SKM-1 treated with dmso at 0.1 percent for 144 hours (cell line): ENCODE measurements around the gene NTRK3.
A peak's percentile ranks its signal among the peaks of the same experiment; 100 is the strongest.

Experiments
- DNase-seq: peaks from one replicate; lab custom pipeline; 2025; ENCODE audit not compliant: unreplicated experiment; lab: John Stamatoyannopoulos, UW

Gene NTRK3

DNA sequence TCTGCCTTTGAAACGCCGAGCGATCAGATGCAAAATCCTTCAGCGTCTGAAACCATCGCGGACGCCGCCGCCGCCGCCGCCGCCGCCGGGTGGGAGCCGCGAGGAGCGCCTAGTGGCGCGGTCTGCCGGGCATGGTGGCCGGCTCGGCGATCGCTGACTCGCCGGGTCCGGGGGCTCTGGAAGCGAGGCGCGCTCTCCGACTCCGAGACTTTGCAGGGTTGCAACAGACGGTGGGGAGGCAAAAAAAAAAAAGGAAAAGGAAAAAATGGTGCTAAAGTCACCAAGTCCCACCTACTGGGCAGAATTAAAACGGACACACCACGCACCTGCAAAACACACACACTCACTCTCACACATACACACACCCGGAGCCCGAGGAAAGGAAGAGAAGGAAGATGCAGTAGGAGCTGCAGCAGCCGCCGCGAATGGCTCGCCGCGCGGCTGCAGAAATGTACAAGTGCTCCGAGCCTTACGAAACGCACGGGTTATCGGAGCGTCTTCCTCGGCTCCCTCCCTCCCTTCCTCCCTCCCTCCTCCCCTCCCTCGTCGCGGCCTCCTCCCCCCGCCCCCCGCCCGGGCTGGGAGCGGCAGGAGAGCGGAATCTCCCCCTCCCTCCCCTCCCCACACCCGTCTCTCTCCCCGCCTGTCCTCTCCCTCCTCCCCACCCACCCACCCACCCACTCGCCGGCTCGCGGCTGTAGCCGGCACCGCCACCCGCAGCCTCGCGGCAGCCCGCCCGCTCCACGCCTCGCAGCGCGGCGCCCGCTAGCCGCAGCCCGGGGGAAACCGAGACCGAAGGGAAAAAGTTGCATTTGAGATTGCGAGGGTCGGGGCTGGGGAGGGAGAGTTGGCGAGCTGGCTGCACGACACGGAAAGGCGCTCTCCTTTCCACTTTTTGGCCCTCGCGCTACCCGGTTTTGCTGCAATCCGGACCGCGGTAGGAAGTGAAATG is at the start of gene NTRK3:
TSS of gene NTRK3 (minus strand) at position 461 of the 952 bp plus-strand sequence. CDS start 586 bp downstream, outside the sequence.
- DNase-seq: peak; percentile 32

DNA sequence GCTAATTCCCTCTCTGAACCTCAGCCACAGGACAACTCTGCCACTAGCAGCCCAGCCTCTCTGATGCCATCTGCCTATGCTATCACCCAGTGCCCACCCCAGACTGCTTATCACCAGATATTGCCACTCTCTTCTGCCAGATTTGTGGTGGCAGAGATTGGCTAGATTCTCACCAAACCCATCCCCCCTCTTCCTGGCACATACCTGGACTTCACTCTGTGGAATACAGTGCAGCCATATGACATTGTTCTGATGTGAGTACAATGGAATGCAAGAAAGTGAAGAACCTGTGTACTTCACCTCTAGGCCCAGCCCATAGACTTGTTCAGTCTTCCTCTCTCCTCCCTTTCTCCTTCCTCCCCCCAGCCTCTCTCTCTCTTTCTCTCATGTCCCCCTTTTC is 46.9 kb upstream of the NTRK3 start:
- no peak for DNase-seq

DNA sequence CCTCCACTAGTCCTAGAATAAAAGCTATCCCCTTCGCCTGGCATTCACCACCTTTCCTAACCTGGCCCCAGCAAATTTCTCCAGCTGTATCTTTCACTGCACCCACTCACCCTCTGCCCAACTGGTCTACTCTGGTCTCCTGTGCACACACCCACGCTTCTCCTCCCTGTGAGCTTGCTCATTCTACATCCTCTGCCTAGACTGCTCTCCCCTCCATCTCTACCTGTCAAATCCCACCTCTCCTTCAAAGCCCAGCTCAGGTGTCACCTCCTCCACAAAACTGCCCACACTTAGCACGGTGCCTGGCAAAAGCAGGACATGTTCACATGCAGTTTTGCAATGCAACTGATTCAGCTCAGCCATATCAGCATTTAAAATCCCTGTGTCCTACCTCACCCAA is 45.8 kb upstream of the NTRK3 start:
- DNase-seq: no peak

DNA sequence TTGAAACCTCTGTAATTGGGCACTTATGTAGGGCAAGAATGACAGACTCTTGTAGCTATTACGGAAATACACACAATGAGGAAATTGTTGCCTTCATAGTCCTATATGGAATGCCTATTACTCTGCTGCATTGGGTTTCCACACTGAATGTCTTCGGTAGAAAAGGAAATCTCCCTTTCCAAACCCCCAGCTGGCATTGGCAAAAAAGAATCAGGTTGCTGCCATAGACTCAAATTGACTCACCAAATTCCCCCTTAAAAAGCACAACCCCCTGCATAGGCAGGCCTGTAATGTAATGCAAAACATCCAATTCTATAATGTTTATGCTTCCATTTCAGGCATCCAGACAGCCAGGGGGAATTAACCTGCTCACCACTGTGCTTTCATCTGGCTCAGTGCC is 44.8 kb upstream of the NTRK3 start:
- no peak for DNase-seq

DNA sequence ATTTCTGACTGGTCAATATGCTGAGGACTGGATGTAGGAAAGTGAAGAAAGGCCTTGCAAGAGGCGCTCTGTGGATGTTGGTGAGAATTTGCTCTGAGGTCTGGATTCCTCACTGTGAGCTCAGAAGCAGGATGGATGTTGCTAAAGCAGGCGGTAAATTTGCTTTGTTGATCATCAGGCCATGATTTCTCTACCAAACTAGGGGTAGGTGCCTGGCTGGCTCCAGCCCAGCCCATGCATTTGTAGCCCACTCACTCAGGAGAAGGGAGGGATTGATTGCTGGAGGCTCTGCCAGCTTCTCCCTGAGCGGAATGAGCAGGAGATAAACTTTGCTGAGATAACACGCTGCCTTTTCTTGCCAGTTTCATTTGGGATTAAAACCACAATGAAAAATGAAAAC is 44.3 kb upstream of the NTRK3 start:
- DNase-seq: no peak

DNA sequence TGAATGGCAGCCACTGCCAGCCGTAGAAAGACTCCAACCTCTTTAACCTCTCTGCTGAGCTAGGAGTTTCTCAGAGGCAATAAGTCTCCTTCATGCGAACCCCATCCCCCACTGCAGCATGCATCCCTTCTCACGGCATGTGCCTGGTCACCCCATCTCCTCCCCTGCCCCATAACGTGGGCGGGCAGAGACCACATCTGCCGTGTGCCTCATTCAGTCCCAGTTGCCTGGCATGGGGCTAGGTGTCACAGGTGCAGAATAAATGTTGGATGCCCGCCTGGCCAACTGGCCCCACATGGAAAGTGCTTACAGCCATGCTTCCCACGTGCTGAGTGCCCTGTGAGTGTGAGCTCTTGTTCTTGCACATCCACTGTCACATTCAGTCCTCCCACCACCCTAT is 43.5 kb upstream of the NTRK3 start:
- no peak for DNase-seq

DNA sequence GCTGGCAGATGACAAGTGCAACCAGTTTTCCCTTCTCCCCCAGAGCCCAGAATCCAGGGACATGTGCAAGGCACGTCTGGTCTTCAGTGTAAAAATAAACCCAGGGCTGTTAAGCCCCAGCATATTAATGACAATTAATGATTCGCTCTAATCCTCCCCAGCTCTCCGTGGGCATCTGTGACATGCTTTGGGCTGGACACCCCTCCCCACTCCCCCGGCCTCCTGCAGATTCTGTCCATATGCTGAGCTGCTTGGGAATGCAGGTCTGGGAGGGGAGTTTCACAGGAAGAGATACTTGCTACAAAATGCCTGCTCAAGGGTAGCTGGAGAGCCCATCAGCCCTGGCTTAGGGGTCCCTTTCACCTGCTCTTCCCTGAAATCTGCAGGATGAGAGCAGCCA is 43.0 kb upstream of the NTRK3 start:
- no peak for DNase-seq

DNA sequence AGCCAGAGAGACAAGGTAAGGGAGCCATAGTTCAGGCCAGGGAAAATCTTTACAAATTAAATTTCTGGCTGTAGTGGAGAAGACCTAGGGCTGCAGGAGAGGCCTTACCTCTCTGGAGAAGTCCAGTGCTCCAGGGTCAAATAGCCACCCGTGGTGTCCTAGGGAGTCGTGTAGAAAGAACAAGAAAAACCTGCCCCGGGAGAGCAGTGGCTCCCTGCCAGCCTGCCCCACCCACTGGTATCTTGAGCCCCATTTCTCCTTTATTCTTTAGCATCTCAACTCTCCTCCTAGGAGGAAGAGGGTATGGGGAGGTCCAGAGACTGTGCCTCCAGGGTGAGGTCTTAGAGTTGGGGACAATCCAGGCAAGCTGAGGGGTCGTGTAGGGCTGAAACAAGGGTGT is 32.1 kb upstream of the NTRK3 start:
- DNase-seq: no peak

DNA sequence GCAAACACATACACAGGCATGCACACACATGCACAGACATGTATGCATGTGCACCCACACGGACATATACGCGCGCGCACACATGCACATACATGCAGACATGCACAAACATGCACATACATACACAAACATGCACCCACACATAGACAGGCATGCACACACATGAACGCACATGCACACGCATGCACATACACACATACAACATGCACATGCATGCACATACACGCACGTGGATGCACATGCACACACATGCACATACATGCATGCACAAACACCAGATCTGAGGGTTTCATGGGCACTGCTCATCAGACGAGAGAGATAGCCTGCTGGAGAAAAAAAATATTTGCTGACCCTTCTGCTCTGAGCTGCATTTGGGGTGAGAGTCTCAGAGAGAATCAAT is 31.7 kb upstream of the NTRK3 start:
- no peak for DNase-seq

DNA sequence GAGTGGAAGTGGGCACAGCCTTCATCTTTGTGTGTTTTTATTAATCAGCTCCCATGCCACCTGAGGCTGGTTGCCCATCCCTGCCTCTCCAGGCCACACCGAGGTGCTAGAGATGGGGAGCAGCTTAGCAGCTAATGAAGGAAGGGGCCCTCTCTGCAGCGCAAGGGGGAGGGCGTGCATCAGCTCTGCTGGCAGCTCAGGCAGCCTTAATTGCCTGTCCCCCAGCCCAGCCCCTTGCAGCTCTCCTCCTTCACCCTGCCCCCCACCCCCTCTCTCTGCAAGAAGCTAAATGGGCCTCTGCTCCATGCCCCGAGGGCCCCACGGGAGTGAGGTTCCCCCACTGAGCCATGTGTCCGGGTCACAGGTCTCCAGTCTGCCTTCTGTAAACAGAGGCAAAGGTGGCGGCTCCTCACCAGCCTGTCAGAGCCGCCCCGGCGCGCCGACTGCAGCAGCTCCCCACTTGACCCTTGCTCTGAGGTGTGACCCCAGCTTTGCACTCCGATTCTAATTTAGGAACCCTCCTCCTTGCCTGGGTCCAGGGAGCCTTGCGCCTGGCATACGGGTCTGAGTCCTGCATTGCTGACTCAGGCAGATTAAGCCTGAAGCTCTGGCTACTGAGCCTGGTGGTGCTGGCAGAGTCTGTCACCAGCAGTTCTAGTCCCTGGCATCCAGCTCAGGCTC is 27.9 kb upstream of the NTRK3 start:
- no peak for DNase-seq

DNA sequence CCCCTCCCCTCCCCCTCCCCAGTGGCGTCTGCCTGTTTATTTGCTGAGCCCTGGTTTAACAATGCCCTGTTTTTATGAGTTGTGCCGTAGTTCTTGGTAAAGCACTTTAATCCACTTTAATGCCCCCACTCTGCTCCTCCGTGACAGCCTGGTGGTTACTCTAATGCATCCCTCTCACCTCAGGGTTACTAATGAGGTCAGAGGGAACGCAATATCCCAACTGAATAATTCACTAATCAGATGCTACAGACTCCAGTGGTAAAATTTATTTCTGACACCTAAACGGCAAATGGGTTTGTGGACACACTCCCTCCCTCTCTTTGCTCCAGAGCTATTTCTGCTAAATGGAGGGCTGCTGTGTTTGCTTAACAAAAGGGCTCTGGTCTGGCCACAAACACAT is 26.1 kb upstream of the NTRK3 start:
- no peak for DNase-seq

DNA sequence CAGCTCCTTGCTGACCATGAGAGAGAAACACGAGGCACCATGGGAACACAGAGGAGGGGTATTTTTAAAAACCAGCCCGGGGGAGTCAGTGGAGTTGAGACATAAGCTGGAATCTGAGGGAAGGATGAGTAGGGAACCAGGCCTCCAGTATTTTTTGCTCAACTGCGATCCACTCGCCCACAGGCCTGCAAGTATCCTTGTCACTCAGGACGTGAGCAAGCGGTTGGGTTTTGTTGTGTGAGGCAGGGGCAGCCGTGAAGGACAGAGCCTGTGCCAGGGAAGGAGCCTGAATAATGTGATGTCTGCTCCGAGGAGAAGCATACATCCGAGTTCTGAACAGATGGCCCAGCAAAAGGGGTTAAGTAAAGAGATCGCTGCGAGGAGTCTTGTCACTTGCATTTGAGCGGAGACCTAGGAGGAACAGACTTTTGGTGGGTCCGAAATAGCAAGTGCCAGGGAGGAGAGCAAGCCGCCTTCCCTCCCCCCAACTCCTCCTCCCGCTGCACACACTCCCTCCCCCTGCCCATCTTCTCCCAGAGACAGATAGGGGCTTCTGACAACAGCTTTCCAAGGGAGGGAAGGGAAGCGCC is 20.4 kb upstream of the NTRK3 start:
- no peak for DNase-seq

DNA sequence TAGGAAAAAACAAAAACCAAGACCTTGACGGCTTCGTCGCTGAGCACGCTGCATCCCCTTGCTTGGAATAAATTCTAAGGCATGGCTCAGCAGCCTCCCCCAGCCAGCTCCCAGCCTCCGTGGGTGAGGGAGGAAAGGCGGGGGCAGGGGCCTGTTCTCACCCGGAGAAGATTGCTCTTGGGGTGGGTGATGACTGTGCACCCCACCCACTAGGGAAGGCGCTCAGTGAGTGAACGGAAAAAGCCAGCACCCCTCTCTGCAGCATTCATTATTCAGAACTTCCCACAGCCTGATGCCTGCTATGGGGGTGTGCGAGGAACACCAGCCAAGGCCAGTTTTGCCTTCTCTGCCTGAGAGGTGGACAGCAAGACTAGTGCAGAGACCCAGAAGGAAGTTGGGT is 19.3 kb upstream of the NTRK3 start:
- no peak for DNase-seq

DNA sequence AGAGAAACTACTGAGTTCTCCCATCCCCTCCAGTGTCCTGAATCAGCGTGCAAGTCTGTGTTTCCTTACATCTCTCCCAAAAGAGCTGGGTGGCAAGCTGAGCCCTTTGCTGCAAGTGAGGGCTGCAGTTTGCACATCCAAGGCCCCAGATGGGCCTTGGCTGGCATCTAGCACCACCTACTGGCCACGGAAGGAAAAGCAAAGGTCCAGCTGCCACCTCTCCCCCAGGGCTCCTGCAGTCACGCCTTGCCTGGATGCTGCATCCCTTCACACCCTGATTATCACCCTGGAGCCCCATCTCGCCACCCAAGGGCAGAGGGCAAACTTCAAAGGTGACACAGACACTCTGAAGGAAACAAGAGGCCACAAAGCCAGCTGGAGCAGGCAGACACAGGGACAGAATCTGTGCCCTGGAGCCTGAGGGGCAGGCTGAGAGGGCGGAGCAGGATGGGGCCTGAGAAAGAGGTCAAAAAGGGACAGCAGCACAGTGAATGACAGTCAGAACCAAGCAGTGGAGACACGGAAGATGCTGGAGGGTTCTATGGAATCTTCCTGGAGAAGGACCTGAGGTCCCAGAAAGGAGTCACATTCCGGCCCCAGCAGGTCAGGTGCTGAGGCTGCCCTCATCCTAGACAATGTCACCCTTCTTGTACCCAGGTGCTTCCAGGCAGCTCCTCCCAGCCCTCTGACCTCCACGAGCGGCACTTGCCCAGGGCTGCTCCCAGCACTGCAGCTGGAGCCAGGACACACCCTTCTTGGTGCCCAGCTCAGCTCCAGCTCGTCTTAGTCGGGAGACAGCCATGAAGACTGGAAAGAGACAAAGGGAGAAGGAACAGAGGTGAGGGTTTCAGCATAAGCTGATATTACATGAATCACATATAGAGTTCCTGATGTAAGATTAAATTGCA is 18.3 kb upstream of the NTRK3 start:
- peak; percentile 36 for DNase-seq

DNA sequence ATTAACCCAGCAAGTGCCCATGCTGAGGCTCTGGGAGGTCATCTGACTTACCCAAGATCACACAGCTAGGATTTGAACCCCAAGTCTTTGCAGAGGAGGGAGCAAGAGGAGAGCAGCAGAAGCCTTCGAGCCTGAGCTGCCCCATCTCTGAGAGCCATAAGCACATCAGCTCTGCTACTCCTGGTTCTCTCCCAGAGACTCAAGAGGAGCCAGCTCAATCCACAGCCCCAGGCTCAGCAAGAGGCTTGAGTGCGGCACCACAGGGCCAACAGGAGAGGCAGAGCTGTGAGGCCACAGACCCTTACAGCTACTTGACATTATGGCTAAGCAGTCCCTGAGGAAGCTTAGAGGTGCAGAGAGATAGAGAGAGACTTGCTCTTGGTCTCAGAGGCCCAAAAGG is 15.9 kb upstream of the NTRK3 start:
- no peak for DNase-seq

DNA sequence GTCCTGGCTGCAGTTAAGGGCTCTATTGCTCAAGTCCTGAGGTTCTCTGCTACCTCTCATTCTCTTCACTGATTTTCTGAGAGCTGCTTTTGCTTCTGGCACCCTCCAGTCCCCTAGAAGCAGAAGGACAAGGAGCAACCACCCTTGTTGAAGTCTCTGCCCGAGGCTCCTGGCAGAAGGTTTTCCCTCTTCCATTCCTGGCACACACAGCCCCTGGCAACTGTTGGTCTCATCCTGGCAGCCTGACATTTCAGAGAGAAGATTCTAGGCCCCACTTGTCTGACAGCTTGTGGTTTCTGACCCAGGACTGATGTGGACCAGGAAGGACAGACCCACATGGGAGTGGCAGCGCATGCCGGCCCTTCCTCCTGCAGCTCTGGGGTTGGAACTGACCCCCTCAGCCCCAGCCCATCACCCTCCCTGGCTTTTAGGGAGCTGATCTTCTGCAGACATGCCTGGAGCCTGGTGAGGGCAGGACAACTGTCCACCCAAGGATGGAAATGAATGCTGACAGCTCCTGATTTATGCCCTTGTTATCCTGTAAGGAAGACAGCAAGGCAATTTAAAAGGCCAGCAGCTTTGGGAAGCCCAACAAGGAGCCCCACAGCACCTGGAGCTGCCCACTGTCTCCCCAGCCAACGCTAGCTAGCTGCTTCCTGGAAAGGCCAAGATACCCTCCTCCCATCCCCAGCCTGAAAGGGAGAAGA is 13.0 kb upstream of the NTRK3 start:
- no peak for DNase-seq

DNA sequence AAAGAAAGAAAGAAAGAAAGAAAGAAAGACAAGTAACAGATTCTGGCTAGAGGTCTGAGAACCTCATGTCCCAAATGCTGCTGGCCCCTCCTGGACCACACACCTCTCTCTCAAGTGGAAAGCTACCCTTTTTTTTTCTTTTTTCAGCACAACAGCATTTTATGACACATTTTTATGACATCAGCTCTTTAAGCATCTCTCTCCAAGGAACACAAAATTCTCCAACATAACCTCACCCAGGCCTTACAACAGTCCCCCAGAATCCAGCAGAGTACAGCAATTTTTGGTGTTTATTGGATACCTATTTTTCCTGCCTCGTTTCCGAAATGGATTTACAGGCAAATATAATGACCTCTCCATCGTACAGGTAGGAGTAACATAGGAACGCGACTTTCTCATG is 11.2 kb upstream of the NTRK3 start:
- DNase-seq: no peak

DNA sequence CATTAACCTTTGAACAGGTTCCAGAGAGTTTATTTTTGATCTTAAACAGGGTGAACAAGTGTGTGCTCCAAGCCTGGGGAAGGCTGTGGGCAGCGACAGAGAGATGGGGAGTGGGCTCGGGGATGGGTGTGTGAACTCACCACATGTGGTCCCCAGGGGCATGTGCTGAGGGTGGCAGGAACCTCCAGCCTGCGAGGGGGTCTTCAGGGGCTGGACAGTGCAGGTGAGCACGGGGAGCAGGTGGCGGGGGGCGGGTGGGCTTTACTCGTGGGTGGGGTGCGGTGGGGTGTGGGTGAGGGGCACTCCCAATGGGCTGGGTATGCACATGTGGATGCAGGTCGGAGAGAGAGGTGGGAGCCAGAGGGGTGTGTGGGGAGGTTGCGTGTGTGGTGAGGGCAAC is 9.6 kb upstream of the NTRK3 start:
- DNase-seq: no peak

DNA sequence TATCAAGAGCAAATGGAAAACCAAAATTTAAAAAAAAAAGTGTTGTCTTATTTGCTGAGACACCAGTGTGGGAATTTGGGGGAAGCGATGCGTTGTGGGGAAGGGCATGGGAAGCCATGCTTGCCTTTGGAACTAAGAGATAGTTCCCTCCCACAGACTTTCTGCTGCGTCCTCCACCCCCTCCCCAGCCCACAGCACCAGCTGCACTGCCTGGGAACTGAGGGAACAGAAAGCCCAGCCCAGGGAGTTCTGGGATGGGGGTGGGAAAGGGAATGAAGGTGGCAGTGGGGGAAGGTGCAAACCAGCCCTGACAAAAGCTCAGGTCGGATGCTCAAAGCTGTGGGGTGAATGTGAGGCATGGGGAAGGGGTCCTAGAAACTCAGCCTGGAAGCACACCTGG is 8.1 kb upstream of the NTRK3 start:
- DNase-seq: no peak

DNA sequence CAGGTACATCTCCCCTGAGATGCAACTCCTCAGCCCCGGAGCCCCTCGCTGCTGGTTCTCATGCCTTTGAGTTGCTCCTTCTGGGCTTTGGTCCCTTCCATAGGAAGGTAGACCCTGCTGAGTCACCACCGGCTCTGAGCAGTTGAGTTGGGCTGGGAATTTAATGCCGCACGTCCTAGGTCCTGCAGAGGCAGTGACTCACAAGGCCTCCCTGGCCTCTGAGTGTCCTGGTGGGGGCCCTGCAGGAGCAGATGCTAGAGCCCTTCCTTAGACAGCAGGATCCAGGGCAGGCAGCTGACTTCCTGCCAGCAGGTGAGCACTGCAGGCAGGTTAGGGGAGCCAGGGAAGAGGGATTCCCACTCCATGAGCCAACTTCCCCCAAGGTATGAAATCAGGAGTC is 5.5 kb upstream of the NTRK3 start:
- no peak for DNase-seq
